ENCODE measurements around the gene THBS4.

- TF ChIP-seq POLR2AphosphoS5 (IDR thresholded peaks at IDR 0.05) = no peak
- TF ChIP-seq CTCF (IDR thresholded peaks at IDR 0.05) = no peak
- no peak for TF ChIP-seq EP300 (IDR thresholded peaks at IDR 0.05)
- TF ChIP-seq POLR2A (IDR thresholded peaks at IDR 0.05; ENCODE audit: low read depth) = no peak
These were observed 94.0 kb downstream of the THBS4 start for GRCh38 chr5:80129146-80129545.
